Hepatocyte (in vitro differentiated cells): ENCODE data around the gene ERI2. TPM values are rescaled to one million over a fixed set of nuclear protein-coding genes. Genes with fewer than 3 reads are reported as not detected.
A peak's percentile ranks its signal among the peaks of the same experiment; 100 is the strongest.
"Not testable (repeated sequence)": the region's sequence is repeated elsewhere in the genome, so short reads cannot be mapped to it uniquely, and the experiment has no call there.

ENCODE experiments used
- DNase-seq: peaks from one replicate; pipeline ENCODE4 v3.0.0-alpha.2; 2016; ENCODE audit warnings: low spot score
- H2AFZ ChIP-seq: fragments of 200-600 bp; sonication (generic); 2 replicates; pipeline ENCODE4 v1.6.0; 2016; ENCODE audit warnings: antibody characterized with exemption, mild to moderate bottlenecking
- H3K27ac ChIP-seq: fragments of 200-600 bp; sonication (generic); 2 replicates; pipeline ENCODE4 v1.5.1; 2016; ENCODE audit warnings: mild to moderate bottlenecking
- H3K27me3 ChIP-seq: fragments of 200-600 bp; sonication (generic); 2 replicates; pipeline ENCODE4 v1.6.1; 2016
- H3K36me3 ChIP-seq: fragments of 200-600 bp; sonication (generic); replicated peaks from 2 replicates; pipeline ENCODE4 v1.5.1; 2016; ENCODE audit warnings: low read depth; ENCODE audit not compliant: insufficient read depth
- H3K4me1 ChIP-seq: fragments of 200-600 bp; sonication (generic); 2 replicates; pipeline ENCODE4 v1.5.1; 2016; ENCODE audit warnings: mild to moderate bottlenecking, moderate library complexity; ENCODE audit not compliant: insufficient read depth
- H3K4me2 ChIP-seq: fragments of 200-600 bp; sonication (generic); 2 replicates; pipeline ENCODE4 v1.6.0; 2016
- H3K4me3 ChIP-seq: fragments of 200-600 bp; sonication (generic); 2 replicates; pipeline ENCODE4 v1.5.1; 2016; ENCODE audit warnings: mild to moderate bottlenecking
- H3K79me2 ChIP-seq: fragments of 200-600 bp; sonication (generic); 2 replicates; pipeline ENCODE4 v1.6.0; 2017; ENCODE audit warnings: mild to moderate bottlenecking
- H3K9me2 ChIP-seq: fragments of 200-600 bp; sonication (generic); replicated peaks from 2 replicates; pipeline ENCODE4 v1.6.0; 2017; ENCODE audit warnings: mild to moderate bottlenecking; ENCODE audit not compliant: insufficient read depth
- H3K9me3 ChIP-seq: fragments of 200-600 bp; sonication (generic); 2 replicates; pipeline ENCODE4 v1.5.1; 2016; ENCODE audit warnings: low read depth, mild to moderate bottlenecking
- H4K20me1 ChIP-seq: fragments of 200-600 bp; sonication (generic); 2 replicates; pipeline ENCODE4 v1.6.0; 2016; ENCODE audit warnings: mild to moderate bottlenecking; ENCODE audit not compliant: insufficient read depth, poor library complexity, severe bottlenecking
- EZH2 ChIP-seq: fragments of 200-600 bp; sonication (generic); IDR thresholded peaks from 2 replicates; pipeline ENCODE4 v1.6.1; 2016; ENCODE audit warnings: antibody characterized with exemption, mild to moderate bottlenecking, borderline replicate concordance
- EZH2phosphoT487 ChIP-seq: fragments of 200-600 bp; sonication (generic); IDR thresholded peaks from one replicate; pipeline ENCODE4 v1.6.1; 2018; ENCODE audit warnings: antibody characterized with exemption, mild to moderate bottlenecking, low read depth, moderate library complexity; ENCODE audit not compliant: unreplicated experiment, severe bottlenecking
- WGBS: methylation state at CpG from one replicate; pipeline ENCODE4 v1.1.6; 2016; ENCODE audit warnings: low lambda C conversion rate; ENCODE audit errors: missing lambda C conversion rate; 5-methylcytosine and 5-hydroxymethylcytosine counted together
- polyA plus RNA-seq: library from polyadenylated mRNA; unstranded; fragments of >200 nt; fragmentation: Nextera tagmentation; extraction: Ambion mirVana; gene quantifications from 2 replicates; pipeline ENCODE4 v1.2.1, GENCODE V29; 2016
- total RNA-seq: library from RNA; depleted of rRNA; stranded (reverse); fragments of >200 nt; gene quantifications from 2 replicates; pipeline ENCODE4 v1.2.3, GENCODE V29; 2014
- TF ChIP-seq, protein P1 (sequence below): fragments of 200-600 bp; sonication (generic); IDR thresholded peaks from 2 replicates; pipeline ENCODE4 v1.5.1; 2016; ENCODE audit warnings: antibody characterized with exemption, mild to moderate bottlenecking; ENCODE audit not compliant: poor library complexity

Gene ERI2
- total and polyA plus RNA-seq, 2 experiments from 2014 or later: 6.9 to 26.9 TPM

- no peaks in the 10 kb centered on the region for H3K9me2 ChIP-seq
- TF ChIP-seq, protein P1, sequence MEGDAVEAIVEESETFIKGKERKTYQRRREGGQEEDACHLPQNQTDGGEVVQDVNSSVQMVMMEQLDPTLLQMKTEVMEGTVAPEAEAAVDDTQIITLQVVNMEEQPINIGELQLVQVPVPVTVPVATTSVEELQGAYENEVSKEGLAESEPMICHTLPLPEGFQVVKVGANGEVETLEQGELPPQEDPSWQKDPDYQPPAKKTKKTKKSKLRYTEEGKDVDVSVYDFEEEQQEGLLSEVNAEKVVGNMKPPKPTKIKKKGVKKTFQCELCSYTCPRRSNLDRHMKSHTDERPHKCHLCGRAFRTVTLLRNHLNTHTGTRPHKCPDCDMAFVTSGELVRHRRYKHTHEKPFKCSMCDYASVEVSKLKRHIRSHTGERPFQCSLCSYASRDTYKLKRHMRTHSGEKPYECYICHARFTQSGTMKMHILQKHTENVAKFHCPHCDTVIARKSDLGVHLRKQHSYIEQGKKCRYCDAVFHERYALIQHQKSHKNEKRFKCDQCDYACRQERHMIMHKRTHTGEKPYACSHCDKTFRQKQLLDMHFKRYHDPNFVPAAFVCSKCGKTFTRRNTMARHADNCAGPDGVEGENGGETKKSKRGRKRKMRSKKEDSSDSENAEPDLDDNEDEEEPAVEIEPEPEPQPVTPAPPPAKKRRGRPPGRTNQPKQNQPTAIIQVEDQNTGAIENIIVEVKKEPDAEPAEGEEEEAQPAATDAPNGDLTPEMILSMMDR: no peak
- no peak for TF ChIP-seq EZH2phosphoT487
- no peak for TF ChIP-seq EZH2
- no peak overlapping the region for H3K4me2 ChIP-seq
- H4K20me1 ChIP-seq: no peaks in the 10 kb centered on the region
- no peaks in the 10 kb centered on the region for H3K36me3 ChIP-seq
- WGBS: 98% methylated on average over 2 of the region's 2 CpGs
- H3K4me3 ChIP-seq: no peak overlapping the region
- no peak overlapping the region for H2AFZ ChIP-seq
- H3K79me2 ChIP-seq: no peaks in the 10 kb centered on the region
- H3K9me3 ChIP-seq: peaks cover 6% of the 10 kb centered on the region
- no peak overlapping the region for H3K27ac ChIP-seq
- no peak for DNase-seq
- peaks cover 13% of the 10 kb centered on the region for H3K4me1 ChIP-seq
- no peaks in the 10 kb centered on the region for H3K27me3 ChIP-seq
Observed at GRCh38 chr16:20765732-20766131, 40.5 kb downstream of the ERI2 start.

- 95% methylated on average over 1 of the region's 1 CpG for WGBS
Observed at GRCh38 chr16:20764448-20764847, 41.8 kb downstream of the ERI2 start.

DNA sequence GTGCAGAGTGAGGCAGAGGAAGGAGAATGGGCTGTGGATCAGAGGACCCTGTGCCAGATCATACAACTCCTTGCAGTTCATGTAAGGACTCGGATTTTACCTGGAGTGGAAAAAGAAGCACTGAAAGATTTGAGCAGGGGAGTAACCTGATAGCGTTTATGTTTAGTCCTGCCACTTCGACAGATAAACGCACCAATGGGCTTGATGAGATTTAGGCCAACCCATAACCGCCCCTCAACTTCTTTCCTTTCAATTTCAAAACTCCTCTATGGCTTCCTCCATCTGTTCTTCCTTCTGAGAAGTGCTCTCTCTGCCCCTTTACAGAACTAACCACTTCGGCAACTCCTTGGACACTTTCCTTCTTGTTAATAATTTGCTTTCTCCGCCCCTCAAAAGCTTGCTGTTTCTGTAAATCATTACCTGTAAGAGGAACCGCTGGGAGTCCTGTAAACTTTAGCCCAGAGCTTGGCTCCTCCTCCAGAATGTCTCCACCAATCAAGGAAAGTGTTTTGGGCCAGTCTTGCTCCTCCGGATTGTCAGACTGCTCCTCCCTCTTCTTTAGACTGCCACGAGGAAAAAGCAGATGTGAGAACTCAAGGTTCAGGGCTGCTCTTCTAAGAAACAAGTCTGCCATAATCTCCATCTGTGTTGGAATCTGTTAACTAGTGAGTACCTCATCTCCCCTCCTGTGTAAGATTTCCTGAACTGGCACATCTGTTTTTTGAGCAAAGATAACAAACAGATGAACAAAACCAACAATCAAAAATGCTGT is 42.6 kb downstream of the ERI2 start, which contains the start of gene ACSM3:
TSS of gene ACSM3 (plus strand) at position 554 of the 772 bp plus-strand sequence. CDS start 6,021 bp downstream, outside the sequence.
- TF ChIP-seq EZH2 (no peak), EZH2phosphoT487 (no peak)
- TF ChIP-seq, protein P1: no peak
- peak within 1 kb of the TSS; percentile 71 for H3K27ac ChIP-seq
- H4K20me1 ChIP-seq: no peaks in the 10 kb centered on the region
- H3K36me3 ChIP-seq: no peaks in the 10 kb centered on the region
- H3K9me2 ChIP-seq: no peaks in the 10 kb centered on the region
- peak within 1 kb of the TSS; percentile 62 for H2AFZ ChIP-seq
- no peaks in the 10 kb centered on the region for H3K79me2 ChIP-seq
- H3K9me3 ChIP-seq: peaks cover 6% of the 10 kb centered on the region
- WGBS: 5% methylated on average over 10 of the region's 10 CpGs
- peak; percentile 90 for DNase-seq
- H3K4me1 ChIP-seq: peaks cover 13% of the 10 kb centered on the region
- no peaks in the 10 kb centered on the region for H3K27me3 ChIP-seq
- H3K4me3 ChIP-seq: peak within 1 kb of the TSS; percentile 21
- peak within 1 kb of the TSS; percentile 76 for H3K4me2 ChIP-seq

More at GRCh38 chr16:20764448-20764847, 41.8 kb downstream of the ERI2 start:
- H3K9me3 ChIP-seq, DNase-seq, H3K36me3 ChIP-seq, H3K4me3 ChIP-seq, H3K9me2 ChIP-seq, H2AFZ ChIP-seq, H3K27me3 ChIP-seq, H4K20me1 ChIP-seq, H3K79me2 ChIP-seq: not testable (repeated sequence)
- Histone ChIP-seq H3K4me2 (peak overlapping the region; percentile 76), H3K27ac (peak overlapping the region; percentile 38), H3K4me1 (peaks cover 13% of the 10 kb centered on the region)

DNA sequence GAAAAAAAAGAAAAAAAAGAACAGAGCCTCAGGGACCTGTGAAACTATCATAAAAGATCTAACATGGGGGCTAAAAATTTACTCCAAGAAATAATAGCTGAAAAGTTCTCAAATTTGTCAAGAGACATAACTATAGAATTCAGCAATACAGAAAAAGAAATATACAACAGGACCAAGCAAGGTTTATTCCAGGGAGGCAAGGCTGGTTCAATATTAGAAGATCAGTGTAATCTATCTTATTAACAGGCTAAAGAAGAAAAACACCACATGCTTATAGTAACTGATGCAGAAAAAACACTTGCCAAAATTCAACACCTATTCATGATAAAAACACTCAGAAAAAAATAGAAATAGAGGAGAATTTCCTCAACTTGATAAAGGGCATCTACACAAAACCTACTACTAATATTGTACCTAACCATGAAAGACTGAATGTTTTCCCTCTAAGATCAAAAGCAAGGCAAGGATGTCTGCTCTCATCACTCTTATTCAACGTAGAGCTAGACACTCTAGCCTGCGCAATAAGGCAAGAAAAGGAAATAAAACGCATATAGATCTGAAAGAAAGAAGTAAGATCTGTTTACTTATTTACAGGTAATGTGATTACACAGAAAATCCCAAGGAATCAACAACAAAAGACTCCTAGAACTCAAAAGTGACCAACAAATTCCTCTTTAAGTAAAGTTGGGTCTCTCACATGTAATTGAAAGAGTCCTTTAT is 43.7 kb downstream of the ERI2 start:
- DNase-seq: no peak
- WGBS: 95% methylated on average over 3 of the region's 3 CpGs
- Histone ChIP-seq H2AFZ (peak overlapping the region; percentile 62), H3K9me2 (no peaks in the 10 kb centered on the region), H3K4me3 (no peak overlapping the region), H3K4me1 (peaks cover 13% of the 10 kb centered on the region), H3K36me3 (no peaks in the 10 kb centered on the region), H3K9me3 (peaks cover 6% of the 10 kb centered on the region), H3K27me3 (no peaks in the 10 kb centered on the region), H3K27ac (peak overlapping the region; percentile 71), H4K20me1 (no peaks in the 10 kb centered on the region), H3K4me2 (peak overlapping the region; percentile 76), H3K79me2 (no peaks in the 10 kb centered on the region)
- no peak for TF ChIP-seq EZH2
- no peak for TF ChIP-seq EZH2phosphoT487
- TF ChIP-seq, protein P1: no peak
